Heart left ventricle (tissue), 16 donors: ENCODE measurements around the gene ENOX2. TPM values are rescaled to one million over a fixed set of nuclear protein-coding genes. Genes with fewer than 3 reads are reported as not detected.

Experiments
- ATAC-seq, 4 donors: fragments of 200-7000 bp; cut with Tn5 transposase; one replicate each; pipeline ENCODE4 v1.9.1; 2020 to 2022; ENCODE audit warnings: moderate library complexity in 4 of 4, mild to moderate bottlenecking in 3 of 4, moderate number of reproducible peaks in 1 of 4
- DNase-seq, 5 donors: peaks; one replicate each; pipeline ENCODE4 v3.0.0-alpha.2; 2020
- H3K27ac ChIP-seq, 12 donors: fragments of 200-600 bp; sonication (generic) in 4 of 12; one replicate each; pipeline versions ENCODE4 v1.5.0 to v1.8.0; 2016 to 2022; ENCODE audit warnings: mild to moderate bottlenecking in 2 of 12
- H3K27me3 ChIP-seq, 9 donors: fragments of 200-600 bp; sonication (generic) in 2 of 9; one replicate each; pipeline versions ENCODE4 v1.5.1 to v1.8.0; 2016 to 2022; ENCODE audit warnings: mild to moderate bottlenecking in 3 of 9
- H3K36me3 ChIP-seq, 9 donors: fragments of 200-600 bp; sonication (generic) in 2 of 9; one replicate each; pipeline versions ENCODE4 v1.5.0 to v1.8.0; 2018 to 2022; ENCODE audit warnings: mild to moderate bottlenecking in 2 of 9
- H3K4me1 ChIP-seq, 12 donors: fragments of 200-600 bp; sonication (generic) in 4 of 12; one replicate each; pipeline versions ENCODE4 v1.5.0 to v1.8.0; 2016 to 2022; ENCODE audit warnings: mild to moderate bottlenecking in 3 of 12
- H3K4me3 ChIP-seq, 12 donors: fragments of 200-600 bp; sonication (generic) in 4 of 12; one replicate each; pipeline versions ENCODE4 v1.5.0 to v1.8.0; 2017 to 2022; ENCODE audit warnings: mild to moderate bottlenecking in 9 of 12, moderate library complexity in 4 of 12
- H3K9me3 ChIP-seq, 12 donors: fragments of 200-600 bp; sonication (generic) in 4 of 12; one replicate each; pipeline versions ENCODE4 v1.5.0 to v1.8.0; 2016 to 2022; ENCODE audit warnings: mild to moderate bottlenecking in 1 of 12
- CTCF ChIP-seq, 12 donors: fragments of 200-600 bp; sonication (generic) in 4 of 12; IDR thresholded peaks; one replicate each; pipeline versions ENCODE4 v1.5.0 to v1.8.0; 2018 to 2022; ENCODE audit warnings: antibody characterized with exemption in 12 of 12, mild to moderate bottlenecking in 5 of 12
- POLR2A ChIP-seq, 2 donors: fragments of 450-650 bp; IDR thresholded peaks; one replicate each; pipeline ENCODE4 v1.6.1; 2017; ENCODE audit warnings: antibody characterized with exemption in 2 of 2, mild to moderate bottlenecking in 2 of 2, moderate library complexity in 2 of 2
- WGBS, 4 donors: extraction: QIAGEN DNeasy Blood & Tissue Kit in 2 of 4; methylation state at CpG; one replicate each; pipeline versions ENCODE4 v1.1.5 to v1.1.7; 2013 to 2018; 5-methylcytosine and 5-hydroxymethylcytosine counted together
- intact Hi-C, 10 donors: fragments of 100-400 bp; cut with DNase I; formaldehyde crosslinking; loops; one replicate each; pipeline versions ENCODE4 v1.11.1 to v1.14.2; 2022
- polyA plus RNA-seq, 2 donors: library from polyadenylated mRNA; stranded (reverse); fragments of 200-250 nt; gene quantifications; one replicate each; pipeline ENCODE4 v1.2.3, GENCODE V29; 2013
- total RNA-seq, 9 donors: library from RNA; depleted of rRNA in 2 of 9; stranded (reverse); fragments of >200 nt in 2 of 9; fragmentation: NEBNext Ultra II Directional in 3 of 9; extraction: Animal tissue kit (Norgen Biotek cat#: 25700) in 3 of 9; gene quantifications; one replicate each; pipeline versions ENCODE4 v1.1.0 to v1.2.4, GENCODE V29; 2016 to 2023
- donor health status: ischemic (EF 13 %, LVEDD 7.1; RV severe dilation, severe dysfunction).
- donor health status: healthy with polysubstance abuse.
- donor health status: DM: no; HTN: yes; CAD: no.
- donor health status: DM: no; HTN: no; CAD: no.
- donor health status: ischemic (EF 25% LVEDD 6.9; RV normal size, moderate dysfunction).
- donor health status: ischemic (EF 25% LVEDD 5.7; RV mildly dilated, moderate dysfunction).
- donor health status: healthy.
- donor health status: DM: yes; HTN: yes; CAD: no.
- donor health status: ischemic (EF 35%, LVEDD 5.7; RV mildly dilated, moderate dysfunction).
- donor health status: nonischemic (EF 11% LVEDD 7.7; RV severe dilation, severe dysfunction).
- donor health status: DM: yes; HTN: yes; CAD: no.
- donor health status: PGD.
- donor health status: ischemic (EF 29% LVEDD 5.4; RV normal size, mild dysfunction).
- donor health status: nonischemic (EF 23%, LVEDD 6.1; RV moderate dilation, normal function).

Gene ENOX2
- total and polyA plus RNA-seq, 11 donors: 3.0 to 23.0 (median 17.4) TPM

GRCh38 chrX:130658310-130658709 lies 244.7 kb downstream of the ENOX2 start:
- intact Hi-C loops: no loop called here
- no peak for TF ChIP-seq CTCF (IDR thresholded peaks at IDR 0.05)
- no peak for TF ChIP-seq POLR2A (IDR thresholded peaks at IDR 0.05)
- ATAC-seq (no peak), DNase-seq (no peak)
- no peaks in the 10 kb centered on the region for H3K4me1 ChIP-seq
- H3K27me3 ChIP-seq: no peaks in the 10 kb centered on the region
- peaks cover 0 to 19% (median 0%) of the 10 kb centered on the region in 12 donors for H3K9me3 ChIP-seq
- no peak overlapping the region for H3K4me3 ChIP-seq
- no peak overlapping the region for H3K27ac ChIP-seq
- peaks cover 0 to 8% (median 0%) of the 10 kb centered on the region in 9 donors for H3K36me3 ChIP-seq

GRCh38 chrX:130654409-130654950 lies 248.5 kb downstream of the ENOX2 start:
- DNase-seq (no peak), ATAC-seq (no peak)
- no peak for TF ChIP-seq CTCF (IDR thresholded peaks at IDR 0.05)
- no peak for TF ChIP-seq POLR2A (IDR thresholded peaks at IDR 0.05)
- peaks cover 0 to 19% (median 0%) of the 10 kb centered on the region in 12 donors for H3K9me3 ChIP-seq
- H3K27me3 ChIP-seq: no peaks in the 10 kb centered on the region
- peaks cover 0 to 8% (median 0%) of the 10 kb centered on the region in 9 donors for H3K36me3 ChIP-seq
- no peak overlapping the region for H3K27ac ChIP-seq
- 37 to 42% (median 41%) methylated on average over 4 of the region's 4 CpGs for WGBS, 4 donors
- H3K4me3 ChIP-seq: no peak overlapping the region
- intact Hi-C loops: no loop called here
- H3K4me1 ChIP-seq: no peaks in the 10 kb centered on the region

GRCh38 chrX:130652824-130653578 lies 250.0 kb downstream of the ENOX2 start:
- H3K27me3 ChIP-seq: no peaks in the 10 kb centered on the region
- TF ChIP-seq CTCF (IDR thresholded peaks at IDR 0.05) (no peak), POLR2A (IDR thresholded peaks at IDR 0.05) (no peak)
- intact Hi-C loops: no loop called here
- peaks cover 0 to 9% (median 0%) of the 10 kb centered on the region in 12 donors for H3K9me3 ChIP-seq
- ATAC-seq (no peak), DNase-seq (no peak)
- no peaks in the 10 kb centered on the region for H3K4me1 ChIP-seq
- 73 to 96% (median 90%) methylated on average over 6 of the region's 6 CpGs for WGBS, 4 donors
- H3K27ac ChIP-seq: no peak overlapping the region
- no peak overlapping the region for H3K4me3 ChIP-seq
- peaks cover 0 to 8% (median 0%) of the 10 kb centered on the region in 9 donors for H3K36me3 ChIP-seq

GRCh38 chrX:130649738-130650137 lies 253.3 kb downstream of the ENOX2 start:
- DNase-seq (no peak), ATAC-seq (no peak)
- Histone ChIP-seq H3K9me3 (no peaks in the 10 kb centered on the region), H3K4me1 (no peaks in the 10 kb centered on the region), H3K27me3 (no peaks in the 10 kb centered on the region), H3K27ac (no peak overlapping the region), H3K36me3 (peaks cover 0 to 3% (median 0%) of the 10 kb centered on the region in 9 donors), H3K4me3 (no peak overlapping the region)
- intact Hi-C loops: no loop called here
- TF ChIP-seq CTCF (IDR thresholded peaks at IDR 0.05) (no peak), POLR2A (IDR thresholded peaks at IDR 0.05) (no peak)
